Thoracic aorta (tissue), 2 donors: ENCODE measurements around the gene TCN2. TPM values are rescaled to one million over a fixed set of nuclear protein-coding genes. Genes with fewer than 3 reads are reported as not detected.
"Not testable (repeated sequence)": the region's sequence is repeated elsewhere in the genome, so short reads cannot be mapped to it uniquely, and the experiment has no call there.

Experiments
- ATAC-seq: fragments of 150-250 bp; one replicate; pipeline ENCODE4 v1.8.0; 2017; ENCODE audit warnings: low read depth; ENCODE audit not compliant: insufficient number of reproducible peaks, low FRiP score
- DNase-seq: peaks from one replicate; pipeline ENCODE4 v3.0.0-alpha.2; 2020; ENCODE audit warnings: low spot score
- H3K27ac ChIP-seq, 2 donors: fragments of 200-600 bp; sonication (generic); 1 replicate in 1 of 2; 2 replicates in 1 of 2; pipeline ENCODE4 v1.5.1; 2016; ENCODE audit warnings: mild to moderate bottlenecking in 2 of 2, moderate library complexity in 2 of 2
- H3K27me3 ChIP-seq: fragments of 200-600 bp; sonication (generic); replicated peaks from 2 replicates; pipeline ENCODE4 v1.6.0; 2016; ENCODE audit warnings: mild to moderate bottlenecking; ENCODE audit not compliant: insufficient read depth
- H3K36me3 ChIP-seq: fragments of 200-600 bp; sonication (generic); one replicate; pipeline ENCODE4 v1.5.1; 2016
- H3K4me1 ChIP-seq, 2 donors: fragments of 200-600 bp; sonication (generic); 1 replicate in 1 of 2; 2 replicates in 1 of 2; pipeline versions ENCODE4 v1.5.1 to v1.6.0; 2016; ENCODE audit warnings: low read depth in 2 of 2, mild to moderate bottlenecking in 1 of 2; ENCODE audit not compliant: control insufficient read depth in 1 of 2
- H3K4me3 ChIP-seq: fragments of 200-600 bp; sonication (generic); 2 replicates; pipeline ENCODE4 v1.5.1; 2016; ENCODE audit warnings: mild to moderate bottlenecking
- H3K9me3 ChIP-seq: fragments of 200-600 bp; sonication (generic); 2 replicates; pipeline ENCODE4 v1.5.1; 2016
- CTCF ChIP-seq: fragments of 200-600 bp; sonication (generic); IDR thresholded peaks from one replicate; pipeline ENCODE4 v1.5.1; 2019; ENCODE audit warnings: antibody characterized with exemption
- total RNA-seq, 2 donors: library from RNA; depleted of rRNA; stranded (reverse); fragments of >200 nt; gene quantifications; one replicate each; pipeline versions ENCODE4 v1.1.0 to v1.2.3, GENCODE V29; 2016

TCN2 gene
- total RNA-seq, 2 donors from 2014 or later = 33.9 to 82.0 TPM

GRCh38 chr22:30591588-30592359, 15.2 kb upstream of the TCN2 start, which contains the start of gene PES1:
PES1 (minus strand) TSS chr22:30591910; CDS start chr22:30591833, 77 bp downstream.
- Histone ChIP-seq H3K36me3 (peaks cover 24% of the 10 kb centered on the region), H3K4me1 (peaks cover 11 to 20% of the 10 kb centered on the region in 2 donors), H3K9me3 (no peaks in the 10 kb centered on the region), H3K27me3 (no peaks in the 10 kb centered on the region), H3K4me3 (peak within 1 kb of the TSS; percentile 86), H3K27ac (peak within 1 kb of the TSS; percentile 66 to 67)
- peak; percentile 97 for ATAC-seq
- TF ChIP-seq CTCF = no peak
- DNase-seq = peak; percentile 83

GRCh38 chr22:30592360-30592713, 14.6 kb upstream of the TCN2 start:
- not testable (repeated sequence) for H3K27ac ChIP-seq, ATAC-seq

GRCh38 chr22:30596199-30596598, 10.8 kb upstream of the TCN2 start:
- no peak overlapping the region for H3K4me3 ChIP-seq
- DNase-seq (no peak), ATAC-seq (no peak)
- TF ChIP-seq CTCF = no peak
- no peaks in the 10 kb centered on the region for H3K27me3 ChIP-seq
- H3K27ac ChIP-seq = no peak overlapping the region
- no peaks in the 10 kb centered on the region for H3K9me3 ChIP-seq
- H3K4me1 ChIP-seq = peaks cover under 1 to 6% of the 10 kb centered on the region in 2 donors
- no peaks in the 10 kb centered on the region for H3K36me3 ChIP-seq

More at GRCh38 chr22:30592360-30592713, 14.6 kb upstream of the TCN2 start:
- Histone ChIP-seq H3K36me3 (peaks cover 19% of the 10 kb centered on the region), H3K4me1 (peaks cover 11 to 20% of the 10 kb centered on the region in 2 donors), H3K4me3 (peak overlapping the region; percentile 86)
- DNase-seq, H3K27me3 ChIP-seq, H3K9me3 ChIP-seq: not testable (repeated sequence)

- no peaks in the 10 kb centered on the region for H3K36me3 ChIP-seq
- H3K27ac ChIP-seq = no peak overlapping the region
- DNase-seq (no peak), ATAC-seq (no peak)
- peaks cover 0 to 5% of the 10 kb centered on the region in 2 donors for H3K4me1 ChIP-seq
- H3K9me3 ChIP-seq = no peaks in the 10 kb centered on the region
- no peaks in the 10 kb centered on the region for H3K27me3 ChIP-seq
- H3K4me3 ChIP-seq = no peak overlapping the region
- TF ChIP-seq CTCF = no peak
Observed at GRCh38 chr22:30596886-30597285, 10.1 kb upstream of the TCN2 start.

- H3K4me3 ChIP-seq = no peak overlapping the region
- no peak for DNase-seq
- no peaks in the 10 kb centered on the region for H3K9me3 ChIP-seq
- H3K27ac ChIP-seq = no peak overlapping the region
- H3K27me3 ChIP-seq = no peaks in the 10 kb centered on the region
- no peaks in the 10 kb centered on the region for H3K4me1 ChIP-seq
- no peaks in the 10 kb centered on the region for H3K36me3 ChIP-seq
- no peak for TF ChIP-seq CTCF
- ATAC-seq = no peak
Observed at GRCh38 chr22:30598986-30599385, 8.0 kb upstream of the TCN2 start.
